GM21423 (cell line): Measurements from ENCODE around the gene SLFN12L.
"Not testable (repeated sequence)": the region's sequence is repeated elsewhere in the genome, so short reads cannot be mapped to it uniquely, and the experiment has no call there.

ENCODE experiments used
- ATAC-seq: cut with Tn5 transposase; IDR thresholded peaks from one replicate; pipeline ENCODE4 v1.9.1; 2021; ENCODE audit warnings: mild to moderate bottlenecking, moderate library complexity; ENCODE audit not compliant: unreplicated experiment

SLFN12L gene

GRCh38 chr17:35498448-35499178 lies 38.9 kb downstream of the SLFN12L start:
- ATAC-seq: no peak

GRCh38 chr17:35496451-35497290 lies 40.8 kb downstream of the SLFN12L start:
- no peak for ATAC-seq

GRCh38 chr17:35493040-35493439 lies 44.4 kb downstream of the SLFN12L start:
- ATAC-seq: no peak

- no peak for ATAC-seq
Observed at GRCh38 chr17:35491417-35491816, 46.1 kb downstream of the SLFN12L start.

- no peak for ATAC-seq
Observed at GRCh38 chr17:35489944-35490343, 47.5 kb downstream of the SLFN12L start.

GRCh38 chr17:35488991-35489390 lies 48.5 kb downstream of the SLFN12L start:
- ATAC-seq: no peak

GRCh38 chr17:35486920-35487732 lies 50.4 kb downstream of the SLFN12L start:
- ATAC-seq: peak; percentile 43

GRCh38 chr17:35479271-35479670 lies 58.2 kb downstream of the SLFN12L start:
- ATAC-seq: no peak

- no peak for ATAC-seq
Observed at GRCh38 chr17:35477248-35477647, 60.2 kb downstream of the SLFN12L start.

GRCh38 chr17:35476283-35476820 lies 61.1 kb downstream of the SLFN12L start:
- no peak for ATAC-seq

GRCh38 chr17:35468475-35468874 lies 69.0 kb downstream of the SLFN12L start:
- ATAC-seq: no peak

- no peak for ATAC-seq
Observed at GRCh38 chr17:35467824-35468223, 69.7 kb downstream of the SLFN12L start.

GRCh38 chr17:35460354-35460851 lies 77.1 kb downstream of the SLFN12L start:
- ATAC-seq: peak; percentile 92

- ATAC-seq: not testable (repeated sequence)
Observed at GRCh38 chr17:35454035-35454434, 83.4 kb downstream of the SLFN12L start.

- ATAC-seq: no peak
Observed at GRCh38 chr17:35453171-35453570, 84.3 kb downstream of the SLFN12L start.

GRCh38 chr17:35449371-35449931 lies 88.0 kb downstream of the SLFN12L start:
- no peak for ATAC-seq

- ATAC-seq: no peak
Observed at GRCh38 chr17:35448899-35449227, 88.6 kb downstream of the SLFN12L start.

GRCh38 chr17:35448214-35448898 lies 89.1 kb downstream of the SLFN12L start, which contains the start of gene SLFN13:
SLFN13 (minus strand) TSS chr17:35448766; CDS start chr17:35445680, 3,086 bp downstream.
- ATAC-seq: peak; percentile 67

GRCh38 chr17:35447499-35447898 lies 90.0 kb downstream of the SLFN12L start:
- ATAC-seq: no peak

GRCh38 chr17:35438433-35438832 lies 99.0 kb downstream of the SLFN12L start:
- no peak for ATAC-seq
